Activated CD8-positive, alpha-beta T cell treated with anti-CD3 and anti-CD28 coated beads, Interleukin-2, amount 10 ng/mL, durations not matched to agents 7 days and 5 days (primary cell): ENCODE results near the gene SETD2. TPM values are rescaled to one million over a fixed set of nuclear protein-coding genes. Genes with fewer than 3 reads are reported as not detected.
"Not testable (repeated sequence)": the region's sequence is repeated elsewhere in the genome, so short reads cannot be mapped to it uniquely, and the experiment has no call there.

Experiments
- ATAC-seq: fragments of 150-1000 bp; cut with Tn5 transposase; one replicate; pipeline ENCODE4 v1.10.0; 2021; ENCODE audit warnings: moderate library complexity
- CTCF ChIA-PET: fragments of 350-600 bp; sonication (Branson Sonifier 250); formaldehyde crosslinking; loops from one replicate; lab custom pipeline; 2021; ENCODE audit warnings: antibody characterized with exemption; lab: Charles Lee
- POLR2A ChIA-PET: fragments of 350-600 bp; sonication (Branson Sonifier 250); formaldehyde crosslinking; loops from one replicate; lab custom pipeline; 2021; ENCODE audit warnings: antibody characterized with exemption; lab: Charles Lee
- DNase-seq: peaks from one replicate; pipeline ENCODE4 v3.0.0-alpha.2; 2020
- H3K27ac Mint-ChIP-seq: one replicate; pipeline ENCODE4 v1.8.0; 2021; ENCODE audit warnings: mild to moderate bottlenecking, mixed read lengths
- H3K27me3 Mint-ChIP-seq: one replicate; pipeline ENCODE4 v1.8.0; 2021; ENCODE audit warnings: low read depth, mixed read lengths
- H3K36me3 Mint-ChIP-seq: one replicate; pipeline ENCODE4 v1.8.0; 2021; ENCODE audit warnings: low read depth, mixed read lengths
- H3K4me1 Mint-ChIP-seq: one replicate; pipeline ENCODE4 v1.8.0; 2021; ENCODE audit warnings: low read depth, mixed read lengths
- H3K4me3 Mint-ChIP-seq: one replicate; pipeline ENCODE4 v1.8.0; 2021; ENCODE audit warnings: mild to moderate bottlenecking, mixed read lengths
- H3K9me3 Mint-ChIP-seq: one replicate; pipeline ENCODE4 v1.8.0; 2022; ENCODE audit warnings: mixed read lengths; ENCODE audit not compliant: insufficient read depth
- total RNA-seq, 2 experiments: library from RNA; stranded (reverse); gene quantifications; one replicate each; pipeline ENCODE4 v1.2.3, GENCODE V29; 2021

SETD2 gene
- total RNA-seq, 2 experiments from 2014 or later, result 43.1 to 48.1 TPM

DNA sequence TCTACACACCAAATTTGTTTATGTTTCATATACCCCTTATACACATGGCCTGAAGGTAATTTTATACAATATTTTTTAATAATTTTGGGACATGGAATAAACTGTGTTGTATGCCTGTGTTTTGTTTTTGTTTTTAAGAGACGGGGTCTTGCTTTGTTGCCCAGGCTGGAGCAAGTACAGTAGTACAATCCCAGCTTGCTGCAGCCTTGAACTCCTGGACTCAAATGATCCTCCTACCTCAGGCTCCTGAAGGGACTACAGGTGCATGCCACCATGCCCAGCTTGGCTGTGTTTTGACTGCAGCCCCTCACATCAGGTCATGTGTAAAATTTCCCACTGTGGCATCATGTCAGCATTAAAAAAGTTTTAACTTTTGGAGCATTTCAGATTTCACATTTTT, 18.6 kb downstream of the SETD2 start:
- Mint-ChIP-seq H3K36me3 (no peaks in the 10 kb centered on the region), H3K4me1 (peaks cover 29% of the 10 kb centered on the region), H3K27ac (no peak overlapping the region), H3K9me3 (no peaks in the 10 kb centered on the region), H3K4me3 (no peak overlapping the region), H3K27me3 (no peaks in the 10 kb centered on the region)
- ChIA-PET POLR2A (no interaction called here), CTCF (no interaction called here)
- DNase-seq, result no peak
- no peak for ATAC-seq

GRCh38 chr3:47143068-47143467, 20.8 kb downstream of the SETD2 start:
- peaks cover 5% of the 10 kb centered on the region for H3K36me3 Mint-ChIP-seq
- DNase-seq (no peak), ATAC-seq (no peak)
- no peaks in the 10 kb centered on the region for H3K27me3 Mint-ChIP-seq
- no peaks in the 10 kb centered on the region for H3K9me3 Mint-ChIP-seq
- POLR2A ChIA-PET, result no interaction called here
- H3K27ac Mint-ChIP-seq, result no peak overlapping the region
- no peak overlapping the region for H3K4me3 Mint-ChIP-seq
- CTCF ChIA-PET, result interaction anchor here (1.0 to 1.1 kb wide), 2 partner anchors 9 to 88 kb away, joined by 3 read pairs; no protein-coding TSS in a partner anchor
- peaks cover 24% of the 10 kb centered on the region for H3K4me1 Mint-ChIP-seq

DNA sequence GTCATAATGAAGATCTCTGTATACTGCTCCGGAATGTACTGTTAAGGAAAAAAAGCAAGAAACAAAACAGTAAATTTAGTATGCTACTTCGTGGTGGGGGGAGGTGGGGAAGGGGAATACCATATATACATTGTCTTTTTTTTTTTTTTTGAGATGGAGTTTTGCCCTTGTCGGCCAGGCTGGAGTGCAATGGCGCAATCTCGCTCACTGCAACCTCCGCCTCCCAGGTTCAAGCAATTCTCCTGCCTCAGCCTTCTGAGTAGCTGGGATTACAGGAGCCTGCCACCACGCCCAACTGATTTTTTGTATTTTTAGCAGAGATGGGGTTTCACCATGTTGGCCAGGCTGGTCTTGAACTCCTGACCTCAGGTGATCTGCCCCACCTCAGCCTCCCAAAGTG, 21.4 kb downstream of the SETD2 start:
- CTCF ChIA-PET, result interaction anchor here (1.1 kb wide), 1 partner anchor 87 kb away, joined by 3 read pairs; no protein-coding TSS in a partner anchor
- H3K4me3 Mint-ChIP-seq, H3K9me3 Mint-ChIP-seq, POLR2A ChIA-PET, H3K27ac Mint-ChIP-seq, H3K27me3 Mint-ChIP-seq, ATAC-seq, DNase-seq, H3K36me3 Mint-ChIP-seq: not testable (repeated sequence)
- peaks cover 24% of the 10 kb centered on the region for H3K4me1 Mint-ChIP-seq

DNA sequence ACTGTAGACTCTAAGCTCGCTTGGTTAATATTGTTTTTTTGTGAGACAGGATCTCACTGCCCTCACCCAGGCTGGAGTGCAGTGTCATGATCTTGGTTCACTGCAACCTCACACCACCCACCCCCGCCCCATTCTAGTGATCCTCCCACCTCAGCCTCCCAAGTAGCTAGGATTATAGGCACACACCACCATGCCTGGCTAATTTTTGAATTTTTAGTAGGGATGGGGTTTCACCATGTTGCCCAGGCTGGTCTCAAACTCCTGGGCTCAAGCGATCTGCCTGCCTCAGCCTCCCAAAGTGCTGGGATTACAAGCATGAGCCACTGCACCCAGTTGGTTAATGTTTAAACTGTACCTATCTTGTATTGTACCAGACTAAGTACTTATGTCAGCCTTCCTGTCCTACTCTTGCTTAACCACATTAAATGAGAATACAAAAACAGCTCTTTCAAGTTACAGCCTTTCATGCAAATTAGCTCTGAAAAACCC, 22.9 kb downstream of the SETD2 start:
- ChIA-PET CTCF (interaction anchor here (1.0 to 1.6 kb wide), 5 partner anchors 15 to 35 kb away, joined by 3 to 5 read pairs (median 3); no protein-coding TSS in a partner anchor), POLR2A (interaction anchor here (0.6 to 1.2 kb wide), 5 partner anchors 9 to 237 kb away, joined by 3 to 4 read pairs (median 3); partner anchors contain the start of gene SETD2)
- not testable (repeated sequence) for DNase-seq, H3K36me3 Mint-ChIP-seq, H3K9me3 Mint-ChIP-seq, H3K27me3 Mint-ChIP-seq
- Mint-ChIP-seq H3K4me3 (peak overlapping the region; percentile 34), H3K27ac (peak overlapping the region; percentile 46), H3K4me1 (peaks cover 23% of the 10 kb centered on the region)
- peak; percentile 89 for ATAC-seq

GRCh38 chr3:47140553-47140952, 23.4 kb downstream of the SETD2 start:
- H3K4me1 Mint-ChIP-seq, result peaks cover 22% of the 10 kb centered on the region
- DNase-seq, H3K36me3 Mint-ChIP-seq, ATAC-seq, H3K9me3 Mint-ChIP-seq, H3K27me3 Mint-ChIP-seq, H3K4me3 Mint-ChIP-seq, H3K27ac Mint-ChIP-seq: not testable (repeated sequence)
- ChIA-PET POLR2A (interaction anchor here (0.8 to 1.2 kb wide), 4 partner anchors 9 to 24 kb away, joined by 3 to 4 read pairs (median 3); partner anchors contain the start of gene SETD2), CTCF (interaction anchor here (1.0 to 1.6 kb wide), 3 partner anchors 14 to 28 kb away, joined by 3 to 5 read pairs (median 3); no protein-coding TSS in a partner anchor)

DNA sequence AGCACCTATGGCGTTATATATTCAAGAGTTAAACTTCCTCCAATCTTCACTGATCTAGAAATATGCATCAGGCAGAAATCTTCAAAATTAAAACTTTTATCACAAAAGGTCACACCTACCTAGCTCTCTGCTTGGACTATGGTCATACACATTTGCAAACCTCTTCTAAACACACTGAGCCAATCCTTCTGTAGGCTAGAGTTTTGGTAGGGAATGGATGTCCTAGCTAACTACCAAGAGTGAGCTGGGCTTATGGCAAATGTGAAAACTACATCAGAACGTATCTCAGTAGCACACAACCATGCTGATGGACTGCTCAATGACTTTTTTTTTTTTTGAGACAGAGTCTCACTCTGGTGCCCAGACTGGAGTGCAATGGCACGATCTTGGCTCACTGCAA, 29.6 kb downstream of the SETD2 start:
- ATAC-seq, result no peak
- no peaks in the 10 kb centered on the region for H3K27me3 Mint-ChIP-seq
- DNase-seq, result no peak
- CTCF ChIA-PET, result no interaction called here
- no peaks in the 10 kb centered on the region for H3K9me3 Mint-ChIP-seq
- no peak overlapping the region for H3K4me3 Mint-ChIP-seq
- POLR2A ChIA-PET, result no interaction called here
- H3K36me3 Mint-ChIP-seq, result peaks cover 13% of the 10 kb centered on the region
- no peak overlapping the region for H3K27ac Mint-ChIP-seq
- peaks cover 17% of the 10 kb centered on the region for H3K4me1 Mint-ChIP-seq

GRCh38 chr3:47133641-47134040, 30.3 kb downstream of the SETD2 start:
- Mint-ChIP-seq H3K4me1 (peaks cover 16% of the 10 kb centered on the region), H3K36me3 (peaks cover 9% of the 10 kb centered on the region), H3K27me3 (no peaks in the 10 kb centered on the region), H3K27ac (no peak overlapping the region), H3K4me3 (no peak overlapping the region), H3K9me3 (no peaks in the 10 kb centered on the region)
- DNase-seq, result no peak
- CTCF ChIA-PET, result no interaction called here
- no peak for ATAC-seq
- POLR2A ChIA-PET, result no interaction called here

DNA sequence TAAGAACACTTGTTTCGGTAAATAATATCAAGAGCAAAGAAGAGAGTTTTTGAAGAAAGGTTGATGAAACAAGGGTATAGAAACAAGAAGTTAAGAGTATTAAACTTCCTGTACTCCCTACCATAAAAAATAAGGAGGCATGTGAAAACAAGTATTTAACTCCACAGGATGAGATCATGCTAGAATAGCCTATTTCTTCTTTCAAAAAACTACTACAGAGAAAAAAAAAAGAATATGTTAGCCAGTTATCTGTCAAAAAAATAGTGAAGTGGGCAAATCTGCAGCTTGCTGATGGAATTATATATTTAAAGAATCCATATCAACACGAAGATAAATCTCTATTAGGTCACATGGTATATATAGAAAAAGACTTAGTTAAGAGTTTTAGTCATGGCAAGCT, 33.4 kb downstream of the SETD2 start:
- CTCF ChIA-PET, result interaction anchor here (0.7 to 0.9 kb wide), 2 partner anchors 34 to 518 kb away, joined by 3 to 4 read pairs; partner anchors contain the start of gene SETD2
- no peak overlapping the region for H3K4me3 Mint-ChIP-seq
- H3K36me3 Mint-ChIP-seq, result peaks cover 16% of the 10 kb centered on the region
- DNase-seq, result no peak
- H3K27ac Mint-ChIP-seq, result no peak overlapping the region
- ATAC-seq, result no peak
- peaks cover 21% of the 10 kb centered on the region for H3K4me1 Mint-ChIP-seq
- H3K9me3 Mint-ChIP-seq, result no peaks in the 10 kb centered on the region
- no peaks in the 10 kb centered on the region for H3K27me3 Mint-ChIP-seq
- POLR2A ChIA-PET, result no interaction called here

GRCh38 chr3:47128137-47128536, 35.8 kb downstream of the SETD2 start:
- ATAC-seq (no peak), DNase-seq (no peak)
- Mint-ChIP-seq H3K36me3 (peaks cover 31% of the 10 kb centered on the region), H3K4me1 (peaks cover 13% of the 10 kb centered on the region), H3K4me3 (no peak overlapping the region), H3K27ac (no peak overlapping the region), H3K9me3 (no peaks in the 10 kb centered on the region), H3K27me3 (no peaks in the 10 kb centered on the region)
- POLR2A ChIA-PET, result no interaction called here
- CTCF ChIA-PET, result interaction anchor here (1.2 to 1.6 kb wide), 2 partner anchors 11 to 308 kb away, joined by 3 read pairs; no protein-coding TSS in a partner anchor

- DNase-seq (no peak), ATAC-seq (no peak)
- ChIA-PET CTCF (no interaction called here), POLR2A (no interaction called here)
- no peak overlapping the region for H3K27ac Mint-ChIP-seq
- H3K4me1 Mint-ChIP-seq, result peaks cover 28% of the 10 kb centered on the region
- no peak overlapping the region for H3K4me3 Mint-ChIP-seq
- peaks cover 56% of the 10 kb centered on the region for H3K36me3 Mint-ChIP-seq
- no peaks in the 10 kb centered on the region for H3K27me3 Mint-ChIP-seq
- no peaks in the 10 kb centered on the region for H3K9me3 Mint-ChIP-seq
Observed at GRCh38 chr3:47123857-47124256, 40.1 kb downstream of the SETD2 start.

- ChIA-PET CTCF (no interaction called here), POLR2A (no interaction called here)
- Mint-ChIP-seq H3K27ac (no peak overlapping the region), H3K36me3 (peaks cover 65% of the 10 kb centered on the region), H3K4me1 (peaks cover 28% of the 10 kb centered on the region), H3K4me3 (no peak overlapping the region), H3K9me3 (no peaks in the 10 kb centered on the region), H3K27me3 (no peaks in the 10 kb centered on the region)
- ATAC-seq, result no peak
- DNase-seq, result no peak
Observed at GRCh38 chr3:47121409-47121808, 42.5 kb downstream of the SETD2 start.

GRCh38 chr3:47120138-47120537, 43.8 kb downstream of the SETD2 start:
- DNase-seq, result no peak
- H3K9me3 Mint-ChIP-seq, result no peaks in the 10 kb centered on the region
- POLR2A ChIA-PET, result no interaction called here
- H3K36me3 Mint-ChIP-seq, result peaks cover 62% of the 10 kb centered on the region
- ATAC-seq, result peak; percentile 51
- H3K4me3 Mint-ChIP-seq, result no peak overlapping the region
- CTCF ChIA-PET, result interaction anchor here (0.9 to 1.4 kb wide), 3 partner anchors 21 to 29 kb away, joined by 3 to 5 read pairs (median 4); no protein-coding TSS in a partner anchor
- H3K4me1 Mint-ChIP-seq, result peaks cover 28% of the 10 kb centered on the region
- no peaks in the 10 kb centered on the region for H3K27me3 Mint-ChIP-seq
- H3K27ac Mint-ChIP-seq, result peak overlapping the region; percentile 7
